ENCODE data around the gene PTCD1.
"Not testable (repeated sequence)": the region's sequence is repeated elsewhere in the genome, so short reads cannot be mapped to it uniquely, and the experiment has no call there.

PTCD1 gene

GRCh38 chr7:99380032-99380822 is 58.4 kb downstream of the PTCD1 start:
- no peak overlapping the region for H2BK15ac ChIP-seq (ENCODE audit: low read depth, poor library complexity, severe bottlenecking)
- WGBS, result 97% methylated on average over 10 of the region's 12 CpGs
- H3K9me3 ChIP-seq (ENCODE audit: control insufficient read depth, low read length), result no peaks in the 10 kb centered on the region
- H3K9ac ChIP-seq (ENCODE audit: low read length), result peak overlapping the region; percentile 84
- peaks cover 42% of the 10 kb centered on the region for H3K4me1 ChIP-seq (ENCODE audit: control insufficient read depth, insufficient read depth, low read depth, low read length)
- peak overlapping the region in 1 of 2 experiments; percentile 11 for H3K14ac ChIP-seq (ENCODE audit: low read length in 2 of 2)
- peak overlapping the region; percentile 53 to 63 for H3K18ac ChIP-seq (ENCODE audit: low read depth in 1 of 2, low read length in 2 of 2)
- H3K4me2 ChIP-seq (ENCODE audit: low read length, poor library complexity, severe bottlenecking), result no peak overlapping the region
- no peak overlapping the region for H2BK5ac ChIP-seq (ENCODE audit: low read depth, low read length, poor library complexity, severe bottlenecking)
- H4K91ac ChIP-seq (ENCODE audit: low read length), result no peak overlapping the region
- H2BK120ac ChIP-seq (ENCODE audit: low read depth, low read length), result no peak overlapping the region
- H3K4ac ChIP-seq (ENCODE audit: low read depth in 1 of 2, low read length in 2 of 2), result peak overlapping the region; percentile 47 to 65
- DNase-seq, result peak; percentile 29
- peaks cover 39 to 45% of the 10 kb centered on the region in 2 experiments for H3K36me3 ChIP-seq (ENCODE audit: control insufficient read depth in 1 of 2, insufficient read depth in 2 of 2, low read depth in 1 of 2, low read length in 2 of 2)
- peak overlapping the region; percentile 85 for H4K8ac ChIP-seq (ENCODE audit: low read length)
- peak overlapping the region; percentile 70 for H2AK5ac ChIP-seq (ENCODE audit: low read length, severe bottlenecking)
- H3K4me3 ChIP-seq (ENCODE audit: insufficient read depth in 1 of 2, low read depth in 1 of 2, low read length in 2 of 2), result peak overlapping the region in 1 of 2 experiments; percentile 69
- peaks cover 22% of the 10 kb centered on the region for H3K79me1 ChIP-seq (replicated peaks; ENCODE audit: low read length, poor library complexity, severe bottlenecking)
- peak overlapping the region; percentile 52 to 61 for H2BK12ac ChIP-seq (ENCODE audit: low read length in 2 of 2)
- H3K27me3 ChIP-seq (ENCODE audit: control insufficient read depth in 1 of 2, insufficient read depth in 1 of 2, low read length in 2 of 2), result no peaks in the 10 kb centered on the region
- H2AFZ ChIP-seq (ENCODE audit: low read depth, low read length), result no peak overlapping the region
- peak overlapping the region; percentile 80 for H3K27ac ChIP-seq (ENCODE audit: low read length, poor library complexity, severe bottlenecking)
- peak overlapping the region in 1 of 2 experiments; percentile 23 for H3K23ac ChIP-seq (ENCODE audit: low read length in 2 of 2)

GRCh38 chr7:99379693-99380031 is 58.9 kb downstream of the PTCD1 start:
- peak overlapping the region; percentile 53 to 61 for H3K18ac ChIP-seq (ENCODE audit: low read depth in 1 of 2, low read length in 2 of 2)
- peak overlapping the region; percentile 80 for H3K27ac ChIP-seq (ENCODE audit: low read length, poor library complexity, severe bottlenecking)
- WGBS, result over 99% methylated on average over 7 of the region's 7 CpGs
- not testable (repeated sequence) for H3K14ac ChIP-seq (ENCODE audit: low read length in 2 of 2); H2BK120ac ChIP-seq (ENCODE audit: low read depth, low read length); H2AFZ ChIP-seq (ENCODE audit: low read depth, low read length); H3K27me3 ChIP-seq (ENCODE audit: control insufficient read depth in 1 of 2, insufficient read depth in 1 of 2, low read length in 2 of 2); H3K4me2 ChIP-seq (ENCODE audit: low read length, poor library complexity, severe bottlenecking); H2BK15ac ChIP-seq (ENCODE audit: low read depth, poor library complexity, severe bottlenecking); DNase-seq; H4K91ac ChIP-seq (ENCODE audit: low read length); H3K9me3 ChIP-seq (ENCODE audit: control insufficient read depth, low read length)
- H2BK12ac ChIP-seq (ENCODE audit: low read length in 2 of 2), result peak overlapping the region; percentile 61 to 79
- peak overlapping the region; percentile 20 for H2BK5ac ChIP-seq (ENCODE audit: low read depth, low read length, poor library complexity, severe bottlenecking)
- H2AK5ac ChIP-seq (ENCODE audit: low read length, severe bottlenecking), result peak overlapping the region; percentile 90
- H3K36me3 ChIP-seq (ENCODE audit: control insufficient read depth in 1 of 2, insufficient read depth in 2 of 2, low read depth in 1 of 2, low read length in 2 of 2), result peaks cover 39 to 45% of the 10 kb centered on the region in 2 experiments
- peak overlapping the region in 1 of 2 experiments; percentile 69 for H3K4me3 ChIP-seq (ENCODE audit: insufficient read depth in 1 of 2, low read depth in 1 of 2, low read length in 2 of 2)
- H3K9ac ChIP-seq (ENCODE audit: low read length), result peak overlapping the region; percentile 84
- H3K23ac ChIP-seq (ENCODE audit: low read length in 2 of 2), result peak overlapping the region in 1 of 2 experiments; percentile 23
- H3K79me1 ChIP-seq (replicated peaks; ENCODE audit: low read length, poor library complexity, severe bottlenecking), result peaks cover 25% of the 10 kb centered on the region
- peaks cover 42% of the 10 kb centered on the region for H3K4me1 ChIP-seq (ENCODE audit: control insufficient read depth, insufficient read depth, low read depth, low read length)
- H3K4ac ChIP-seq (ENCODE audit: low read depth in 1 of 2, low read length in 2 of 2), result peak overlapping the region; percentile 47 to 65
- peak overlapping the region; percentile 90 for H4K8ac ChIP-seq (ENCODE audit: low read length)

GRCh38 chr7:99379043-99379577 is 59.5 kb downstream of the PTCD1 start:
- Histone ChIP-seq H4K91ac (ENCODE audit: low read length) (no peak overlapping the region), H3K36me3 (ENCODE audit: control insufficient read depth in 1 of 2, insufficient read depth in 2 of 2, low read depth in 1 of 2, low read length in 2 of 2) (peaks cover 34 to 43% of the 10 kb centered on the region in 2 experiments), H3K4me2 (ENCODE audit: low read length, poor library complexity, severe bottlenecking) (no peak overlapping the region), H2BK120ac (ENCODE audit: low read depth, low read length) (no peak overlapping the region), H4K8ac (ENCODE audit: low read length) (peak overlapping the region; percentile 90), H3K4ac (ENCODE audit: low read depth in 1 of 2, low read length in 2 of 2) (no peak overlapping the region), H3K79me1 (replicated peaks; ENCODE audit: low read length, poor library complexity, severe bottlenecking) (peaks cover 20% of the 10 kb centered on the region), H2BK5ac (ENCODE audit: low read depth, low read length, poor library complexity, severe bottlenecking) (no peak overlapping the region), H3K23ac (ENCODE audit: low read length in 2 of 2) (no peak overlapping the region), H2AK5ac (ENCODE audit: low read length, severe bottlenecking) (peak overlapping the region; percentile 90), H3K4me1 (ENCODE audit: control insufficient read depth, insufficient read depth, low read depth, low read length) (peaks cover 39% of the 10 kb centered on the region), H3K4me3 (ENCODE audit: insufficient read depth in 1 of 2, low read depth in 1 of 2, low read length in 2 of 2) (peak overlapping the region in 1 of 2 experiments; percentile 69), H2BK15ac (ENCODE audit: low read depth, poor library complexity, severe bottlenecking) (no peak overlapping the region), H3K27me3 (ENCODE audit: control insufficient read depth in 1 of 2, insufficient read depth in 1 of 2, low read length in 2 of 2) (no peaks in the 10 kb centered on the region), H2BK12ac (ENCODE audit: low read length in 2 of 2) (peak overlapping the region; percentile 42 to 79), H3K27ac (ENCODE audit: low read length, poor library complexity, severe bottlenecking) (peak overlapping the region; percentile 80), H3K14ac (ENCODE audit: low read length in 2 of 2) (no peak overlapping the region), H3K9me3 (ENCODE audit: control insufficient read depth, low read length) (no peaks in the 10 kb centered on the region), H3K18ac (ENCODE audit: low read depth in 1 of 2, low read length in 2 of 2) (peak overlapping the region; percentile 35 to 61), H2AFZ (ENCODE audit: low read depth, low read length) (no peak overlapping the region), H3K9ac (ENCODE audit: low read length) (peak overlapping the region; percentile 84)
- WGBS, result 55% methylated on average over 7 of the region's 7 CpGs
- peak; percentile 95 for DNase-seq
